Mucosa of stomach (tissue), 1 donor: ENCODE results near the gene SLC23A1.
A peak's percentile ranks its signal among the peaks of the same experiment; 100 is the strongest.

ENCODE experiments used
- H3K27me3 ChIP-seq: one replicate; pipeline ENCODE4 v1.7.0; 2013; ENCODE audit warnings: mild to moderate bottlenecking, low read length; ENCODE audit not compliant: control insufficient read depth, insufficient read depth
- H3K36me3 ChIP-seq: one replicate; pipeline ENCODE4 v1.7.0; 2013; ENCODE audit warnings: low read length; ENCODE audit not compliant: control insufficient read depth, insufficient read depth
- H3K4me1 ChIP-seq: one replicate; pipeline ENCODE4 v1.7.0; 2013; ENCODE audit warnings: mild to moderate bottlenecking, low read length; ENCODE audit not compliant: control insufficient read depth, insufficient read depth
- H3K4me3 ChIP-seq: one replicate; pipeline ENCODE4 v1.7.0; 2013; ENCODE audit warnings: low read length
- H3K9ac ChIP-seq: one replicate; pipeline ENCODE4 v1.7.0; 2013; ENCODE audit warnings: mild to moderate bottlenecking, low read length, moderate library complexity
- H3K9me3 ChIP-seq: one replicate; pipeline ENCODE4 v1.7.0; 2013; ENCODE audit warnings: mild to moderate bottlenecking, low read length, moderate library complexity; ENCODE audit not compliant: control insufficient read depth
- donor health status: Pancreatic carcinoma.

The SLC23A1 gene

DNA sequence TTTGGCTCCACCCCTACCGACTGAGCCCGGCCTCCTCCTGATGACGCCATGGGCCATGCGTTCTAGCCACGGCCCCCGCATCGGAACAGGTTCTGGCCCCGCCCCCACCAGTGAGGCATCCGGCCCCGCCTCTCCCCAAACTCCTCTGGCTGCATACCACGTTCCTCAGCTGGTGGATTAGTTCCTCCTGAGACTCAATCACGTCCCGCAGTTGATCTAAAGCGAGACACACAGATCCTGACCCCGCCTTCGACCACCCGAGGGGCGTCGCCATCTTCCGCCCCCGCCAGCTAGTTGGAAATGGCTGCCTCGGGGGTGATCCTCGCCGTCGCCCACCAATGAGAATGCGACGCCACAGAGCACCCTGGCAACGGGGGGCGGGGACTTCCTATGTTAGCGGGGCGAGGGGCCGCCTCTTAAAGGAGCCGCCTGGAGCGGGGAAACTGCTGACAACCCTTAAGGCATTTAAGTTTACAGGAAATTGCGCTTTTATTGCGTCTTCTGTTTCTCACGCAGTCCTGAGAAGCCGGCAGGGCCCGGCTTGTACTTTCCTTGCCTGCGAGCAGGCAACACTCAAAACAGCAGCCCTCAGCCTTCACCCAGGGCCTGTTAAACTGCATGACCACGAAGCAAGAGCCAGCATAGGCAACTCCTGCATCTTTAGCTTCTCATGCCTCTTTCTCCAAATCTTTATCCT, 20.8 kb upstream of the SLC23A1 start, which contains the start of gene SPATA24:
Gene SPATA24, minus strand, starts transcription at position 303 of the 697 bp plus-strand sequence. Its CDS starts 29 bp downstream, at position 274.
- no peaks in the 10 kb centered on the region for H3K9me3 ChIP-seq
- H3K36me3 ChIP-seq, result no peaks in the 10 kb centered on the region
- peak within 1 kb of the TSS; percentile 54 for H3K9ac ChIP-seq
- H3K4me1 ChIP-seq, result peaks cover 14% of the 10 kb centered on the region
- peak within 1 kb of the TSS; percentile 35 for H3K4me3 ChIP-seq
- no peaks in the 10 kb centered on the region for H3K27me3 ChIP-seq

DNA sequence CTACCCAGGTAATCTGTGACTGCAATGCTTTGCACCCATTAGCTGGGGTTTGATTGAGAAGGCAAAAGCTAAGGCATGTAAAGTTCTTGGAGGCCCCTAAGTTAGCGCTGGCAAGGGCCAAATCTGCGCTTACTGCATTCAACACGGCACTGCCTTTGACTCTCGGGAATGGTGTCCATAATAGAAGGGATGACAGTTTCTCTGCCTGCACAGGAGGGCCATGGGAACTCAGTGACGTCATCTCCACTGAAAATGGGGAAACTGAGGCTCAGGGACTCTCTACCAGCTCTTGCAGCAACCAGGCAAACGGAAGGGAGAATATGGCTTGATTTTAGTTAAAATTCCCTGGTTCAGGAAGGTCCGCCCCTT, 20.3 kb upstream of the SLC23A1 start:
- H3K27me3 ChIP-seq, result no peaks in the 10 kb centered on the region
- H3K4me1 ChIP-seq, result peaks cover 14% of the 10 kb centered on the region
- H3K36me3 ChIP-seq, result no peaks in the 10 kb centered on the region
- H3K4me3 ChIP-seq, result peak overlapping the region; percentile 35
- H3K9me3 ChIP-seq, result no peaks in the 10 kb centered on the region
- peak overlapping the region; percentile 54 for H3K9ac ChIP-seq

DNA sequence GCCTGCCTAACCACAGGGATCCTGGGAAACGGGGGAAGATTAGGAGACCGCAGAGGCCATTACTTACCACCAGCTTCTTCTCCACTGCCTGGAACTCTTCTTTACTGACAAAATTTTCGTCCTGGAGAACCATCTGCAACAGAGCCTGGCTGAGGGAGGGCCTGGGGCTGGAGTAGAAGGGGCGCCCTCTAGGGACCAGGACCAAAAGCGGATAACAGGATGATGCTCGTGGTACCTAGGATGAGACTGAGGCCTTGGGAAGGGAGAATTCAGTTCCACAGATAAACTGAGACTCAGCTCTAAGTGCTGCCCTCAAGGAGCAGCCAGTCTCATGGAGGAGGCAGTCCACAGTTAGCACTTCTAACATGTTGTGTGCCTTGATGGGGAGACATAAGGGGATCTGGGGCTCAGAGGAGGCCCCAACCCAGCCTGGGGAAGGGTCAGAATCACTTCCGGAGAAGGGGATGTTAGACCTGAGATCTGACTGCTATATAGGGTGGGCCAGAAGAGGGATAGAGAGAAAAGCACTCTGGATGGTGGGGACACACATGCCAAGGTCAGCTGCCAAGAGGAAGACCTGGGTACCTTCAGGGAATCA, 19.6 kb upstream of the SLC23A1 start:
- Histone ChIP-seq H3K9me3 (no peaks in the 10 kb centered on the region), H3K36me3 (no peaks in the 10 kb centered on the region), H3K9ac (no peak overlapping the region), H3K4me3 (peak overlapping the region; percentile 35), H3K27me3 (no peaks in the 10 kb centered on the region), H3K4me1 (peaks cover 14% of the 10 kb centered on the region)

DNA sequence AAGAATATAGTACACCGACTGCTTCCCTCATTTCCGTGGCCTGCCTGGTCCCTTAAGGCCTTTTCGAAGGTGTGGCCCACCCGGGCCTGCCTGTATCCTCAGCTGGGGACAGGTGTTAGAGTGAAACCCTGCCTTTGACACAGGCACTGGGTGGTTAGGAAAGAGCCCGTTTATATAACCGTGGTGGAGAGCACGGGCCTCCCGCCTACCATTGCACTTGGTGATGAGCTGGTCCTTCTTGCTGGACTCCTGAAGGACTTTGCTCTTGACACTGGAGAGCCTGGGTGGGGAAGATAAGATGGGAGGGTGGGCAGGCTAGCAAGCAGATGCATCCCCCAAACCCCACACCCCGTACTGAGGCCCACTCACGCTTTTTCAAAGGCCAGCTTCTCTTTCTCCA, 18.4 kb upstream of the SLC23A1 start:
- Histone ChIP-seq H3K36me3 (no peaks in the 10 kb centered on the region), H3K9me3 (no peaks in the 10 kb centered on the region), H3K4me1 (peaks cover 14% of the 10 kb centered on the region)

DNA sequence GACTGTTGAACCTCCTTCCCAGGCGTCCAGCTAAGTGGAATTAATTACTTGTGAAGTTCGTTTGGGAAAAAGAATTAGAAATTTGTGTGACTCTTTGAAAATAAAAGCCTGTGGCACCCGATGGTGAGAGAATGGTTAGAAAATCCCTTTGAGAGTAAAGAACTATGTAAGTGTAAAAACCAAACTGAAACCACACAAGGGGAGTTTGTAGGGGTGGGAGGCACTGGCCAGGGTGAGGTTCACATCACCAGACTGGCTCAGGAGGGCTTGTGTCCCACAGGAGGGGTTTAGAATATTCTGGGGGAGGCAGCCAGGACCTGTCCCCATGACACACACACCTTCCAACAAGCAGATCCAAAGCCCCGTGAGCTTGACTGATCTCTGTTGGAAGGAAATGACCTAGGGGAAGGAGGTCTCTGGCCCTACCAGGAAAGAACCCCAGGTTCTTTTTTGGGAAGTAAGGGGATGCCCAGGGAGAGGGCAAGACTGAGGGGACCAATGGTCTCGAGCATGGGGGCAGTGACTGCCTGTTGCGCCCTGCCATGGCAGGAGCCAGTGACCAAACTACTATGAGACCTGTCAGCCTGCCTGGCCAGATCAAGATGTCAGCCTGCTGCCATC, 16.5 kb upstream of the SLC23A1 start:
- H3K4me3 ChIP-seq, result no peak overlapping the region
- peaks cover 13% of the 10 kb centered on the region for H3K4me1 ChIP-seq
- peaks cover 4% of the 10 kb centered on the region for H3K27me3 ChIP-seq
- H3K9me3 ChIP-seq, result no peaks in the 10 kb centered on the region
- H3K9ac ChIP-seq, result no peak overlapping the region
- no peaks in the 10 kb centered on the region for H3K36me3 ChIP-seq

More for the DNA sequence above, 18.4 kb upstream of the SLC23A1 start:
- Histone ChIP-seq H3K27me3 (no peaks in the 10 kb centered on the region), H3K4me3 (no peak overlapping the region), H3K9ac (no peak overlapping the region)

DNA sequence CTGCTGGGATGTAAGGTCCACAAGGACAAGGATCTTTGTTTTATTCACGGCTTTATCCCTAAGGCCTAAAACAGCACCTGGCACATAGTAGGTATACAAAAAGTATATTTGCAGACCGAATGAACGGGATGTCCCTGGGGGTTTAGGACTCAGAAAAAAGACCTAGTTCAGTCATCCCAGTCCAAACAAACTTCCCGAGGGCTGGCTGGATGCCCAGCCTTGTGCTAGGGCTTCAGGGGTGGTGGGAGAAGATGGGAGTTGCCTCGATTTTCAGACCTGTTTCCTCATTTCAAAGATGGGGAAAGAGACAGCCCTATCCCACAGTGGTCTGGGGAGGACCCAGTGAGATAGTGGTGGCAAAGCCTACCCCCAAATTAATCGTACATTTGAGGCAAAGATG, 14.8 kb upstream of the SLC23A1 start:
- no peak overlapping the region for H3K4me3 ChIP-seq
- peaks cover 4% of the 10 kb centered on the region for H3K27me3 ChIP-seq
- peaks cover 6% of the 10 kb centered on the region for H3K4me1 ChIP-seq
- no peaks in the 10 kb centered on the region for H3K9me3 ChIP-seq
- no peak overlapping the region for H3K9ac ChIP-seq
- H3K36me3 ChIP-seq, result no peaks in the 10 kb centered on the region

DNA sequence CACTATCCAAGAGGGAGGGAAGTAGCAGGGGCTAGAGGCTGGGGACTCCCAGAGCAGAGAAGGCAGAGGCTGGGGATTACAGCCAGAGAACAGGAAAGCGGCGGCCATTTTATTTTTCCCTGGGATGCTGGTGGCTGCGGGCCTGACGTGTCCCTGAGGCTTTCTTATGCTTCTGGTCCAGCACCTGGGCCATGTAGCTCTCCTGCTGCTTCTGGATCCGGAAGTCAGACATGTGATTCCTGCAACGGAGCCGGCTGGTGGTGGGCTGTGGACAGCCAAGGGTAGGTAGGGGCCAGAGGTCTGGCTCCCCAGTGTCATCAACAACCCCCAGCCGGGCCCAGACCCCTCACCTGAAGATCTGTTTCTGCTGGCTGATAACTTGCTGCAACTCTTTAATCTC, 13.6 kb upstream of the SLC23A1 start:
- Histone ChIP-seq H3K9ac (no peak overlapping the region), H3K4me1 (peaks cover 12% of the 10 kb centered on the region)

DNA sequence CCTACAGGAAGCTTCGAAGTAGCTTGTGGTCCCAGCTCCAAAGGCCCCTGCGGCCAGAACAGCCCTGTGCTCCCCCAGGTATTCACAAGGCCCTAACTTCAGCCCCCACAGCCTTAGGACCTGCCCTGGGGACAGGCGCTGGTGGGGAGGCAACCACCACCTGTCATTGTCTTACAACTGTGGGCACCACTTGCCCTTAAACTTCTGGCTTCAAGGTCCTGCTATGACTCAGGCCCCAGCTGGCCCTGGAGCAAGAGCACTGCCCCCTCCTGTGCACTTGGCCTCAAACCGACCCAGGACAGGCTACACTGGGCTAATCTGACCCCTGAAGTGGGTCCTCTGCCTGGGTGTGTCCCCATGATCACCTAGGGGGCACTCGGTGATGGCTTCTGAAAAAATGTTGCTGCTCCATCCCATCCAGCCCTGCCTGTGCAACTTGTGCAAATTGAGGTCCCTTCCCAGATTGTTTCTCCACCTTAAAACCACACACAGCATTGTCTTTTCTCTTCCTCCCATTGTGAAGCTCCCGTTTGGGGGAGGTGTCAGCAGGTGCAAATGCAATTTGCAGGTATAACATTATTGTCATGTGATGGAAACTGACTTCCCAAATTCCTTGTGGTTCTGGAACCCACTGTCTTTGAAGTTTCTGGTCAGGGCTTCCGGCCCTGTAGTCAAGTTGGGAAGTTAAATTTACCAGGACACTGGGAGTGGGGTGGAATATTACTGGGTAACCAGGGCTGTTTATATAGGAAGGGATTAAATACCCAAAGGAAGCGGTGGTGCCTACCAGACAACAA, 12.9 kb upstream of the SLC23A1 start:
- H3K9me3 ChIP-seq, result no peaks in the 10 kb centered on the region
- peaks cover 19% of the 10 kb centered on the region for H3K4me1 ChIP-seq
- H3K36me3 ChIP-seq, result no peaks in the 10 kb centered on the region
- peaks cover 4% of the 10 kb centered on the region for H3K27me3 ChIP-seq
- H3K4me3 ChIP-seq, result no peak overlapping the region
- H3K9ac ChIP-seq, result no peak overlapping the region

More for the DNA sequence above, 13.6 kb upstream of the SLC23A1 start:
- Histone ChIP-seq H3K9me3 (no peaks in the 10 kb centered on the region), H3K27me3 (peaks cover 4% of the 10 kb centered on the region), H3K36me3 (no peaks in the 10 kb centered on the region), H3K4me3 (no peak overlapping the region)

DNA sequence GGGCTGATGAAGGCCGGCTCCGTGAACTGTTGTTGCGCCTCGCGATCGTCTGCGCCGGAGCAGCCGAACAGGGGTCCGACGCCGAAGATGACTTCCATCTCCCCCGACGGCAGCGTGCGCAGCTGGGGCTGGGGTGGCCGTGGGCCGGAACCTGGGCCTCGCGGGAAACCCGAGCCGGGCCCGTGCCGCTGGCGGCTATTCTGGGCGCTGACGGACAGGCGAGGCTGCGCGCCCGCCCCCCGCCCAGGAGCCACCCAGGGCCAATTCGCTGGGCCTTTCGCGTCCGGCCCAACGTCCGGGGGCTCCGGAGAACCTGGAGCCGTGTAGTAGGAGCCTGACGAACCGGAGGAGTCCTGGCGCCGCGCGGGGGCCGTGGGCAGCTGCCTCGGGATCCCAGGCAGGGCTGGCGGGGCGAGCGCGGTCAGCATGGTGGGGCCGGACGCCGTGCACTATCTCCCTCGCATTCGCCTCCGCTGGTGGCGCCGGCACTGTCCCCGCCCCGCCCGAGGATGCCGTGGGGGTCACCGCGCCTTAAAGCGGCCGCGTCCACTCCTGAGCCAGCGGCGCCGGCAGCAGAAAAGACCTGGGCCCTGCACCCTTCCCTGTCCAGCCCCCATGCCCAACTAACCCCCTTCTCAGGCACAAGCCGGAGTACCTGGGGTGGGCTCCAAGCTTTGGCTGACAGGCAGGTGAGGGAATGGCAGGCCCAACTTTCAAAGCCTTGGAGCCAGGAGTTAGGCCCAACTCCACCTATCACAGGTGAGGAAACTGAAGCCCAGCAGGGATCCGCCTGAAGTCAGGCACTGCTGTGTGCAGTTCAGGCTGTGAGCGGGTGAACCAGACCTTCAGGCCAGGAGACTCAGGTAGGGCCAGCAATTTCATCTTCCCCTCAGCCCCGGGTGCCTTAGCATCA, 11.8 kb upstream of the SLC23A1 start, which contains the start of gene PROB1:
Gene PROB1, minus strand, starts transcription at position 451 of the 913 bp plus-strand sequence. Its CDS starts 23 bp downstream, at position 428.
- no peaks in the 10 kb centered on the region for H3K9me3 ChIP-seq
- peaks cover 4% of the 10 kb centered on the region for H3K27me3 ChIP-seq
- H3K9ac ChIP-seq, result no peak within 1 kb of the TSS
- no peak within 1 kb of the TSS for H3K4me3 ChIP-seq
- no peaks in the 10 kb centered on the region for H3K36me3 ChIP-seq
- H3K4me1 ChIP-seq, result peaks cover 22% of the 10 kb centered on the region

DNA sequence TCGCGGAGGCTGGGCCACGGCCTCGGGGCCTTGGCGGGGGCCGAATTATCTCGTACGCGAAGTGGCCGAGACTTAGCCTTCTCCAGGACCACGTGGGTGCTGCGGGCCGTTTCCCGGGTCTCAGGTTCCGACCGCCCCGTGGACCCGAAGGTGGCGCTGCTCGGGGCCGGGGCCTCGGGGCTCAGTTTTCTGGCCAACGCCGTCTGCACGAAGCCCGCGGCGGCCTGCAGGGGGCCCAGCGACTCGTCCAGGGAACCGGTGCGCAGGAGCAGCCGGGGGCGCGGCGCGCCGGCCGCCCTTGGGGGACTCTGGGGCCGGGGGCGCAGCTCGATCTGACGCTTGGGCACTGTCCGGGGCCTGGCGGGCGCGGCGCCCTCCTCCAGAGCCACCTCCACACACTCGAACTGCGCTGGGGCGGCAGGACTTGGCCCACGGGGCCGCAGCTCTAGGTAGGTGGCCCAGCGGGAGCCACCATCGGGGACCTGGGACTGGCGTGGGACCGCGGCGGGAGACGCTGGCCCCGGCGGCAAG, 11.1 kb upstream of the SLC23A1 start:
- Histone ChIP-seq H3K4me1 (peaks cover 26% of the 10 kb centered on the region), H3K36me3 (no peaks in the 10 kb centered on the region), H3K9ac (no peak overlapping the region), H3K4me3 (no peak overlapping the region), H3K27me3 (peaks cover 4% of the 10 kb centered on the region), H3K9me3 (no peaks in the 10 kb centered on the region)
